Stimulated activated naive CD8-positive, alpha-beta T cell treated with anti-CD3 and anti-CD28 coated beads, Interleukin-15, Interleukin-2, amounts not matched to agents 100 ng/mL and 50 ng/mL, for 24 hours (primary cell): Measurements from ENCODE around the gene TMEM198.

ENCODE experiments used
- H3K27ac Mint-ChIP-seq: one replicate; pipeline ENCODE4 v1.8.0; 2021; ENCODE audit warnings: mild to moderate bottlenecking, mixed read lengths
- H3K27me3 Mint-ChIP-seq: one replicate; pipeline ENCODE4 v1.8.0; 2021; ENCODE audit warnings: mixed read lengths
- H3K36me3 Mint-ChIP-seq: one replicate; pipeline ENCODE4 v1.8.0; 2021; ENCODE audit warnings: low read depth, mixed read lengths
- H3K4me1 Mint-ChIP-seq: one replicate; pipeline ENCODE4 v1.8.0; 2021; ENCODE audit warnings: low read depth, mixed read lengths
- H3K4me3 Mint-ChIP-seq: one replicate; pipeline ENCODE4 v1.8.0; 2021; ENCODE audit warnings: mild to moderate bottlenecking, mixed read lengths
- H3K9me3 Mint-ChIP-seq: one replicate; pipeline ENCODE4 v1.8.0; 2021; ENCODE audit warnings: mixed read lengths

Gene TMEM198

GRCh38 chr2:219557320-219557719, 13.5 kb downstream of the TMEM198 start:
- Mint-ChIP-seq H3K9me3 (no peaks in the 10 kb centered on the region), H3K4me1 (no peaks in the 10 kb centered on the region), H3K27me3 (peaks cover 13% of the 10 kb centered on the region), H3K36me3 (no peaks in the 10 kb centered on the region), H3K27ac (no peak overlapping the region), H3K4me3 (no peak overlapping the region)

DNA sequence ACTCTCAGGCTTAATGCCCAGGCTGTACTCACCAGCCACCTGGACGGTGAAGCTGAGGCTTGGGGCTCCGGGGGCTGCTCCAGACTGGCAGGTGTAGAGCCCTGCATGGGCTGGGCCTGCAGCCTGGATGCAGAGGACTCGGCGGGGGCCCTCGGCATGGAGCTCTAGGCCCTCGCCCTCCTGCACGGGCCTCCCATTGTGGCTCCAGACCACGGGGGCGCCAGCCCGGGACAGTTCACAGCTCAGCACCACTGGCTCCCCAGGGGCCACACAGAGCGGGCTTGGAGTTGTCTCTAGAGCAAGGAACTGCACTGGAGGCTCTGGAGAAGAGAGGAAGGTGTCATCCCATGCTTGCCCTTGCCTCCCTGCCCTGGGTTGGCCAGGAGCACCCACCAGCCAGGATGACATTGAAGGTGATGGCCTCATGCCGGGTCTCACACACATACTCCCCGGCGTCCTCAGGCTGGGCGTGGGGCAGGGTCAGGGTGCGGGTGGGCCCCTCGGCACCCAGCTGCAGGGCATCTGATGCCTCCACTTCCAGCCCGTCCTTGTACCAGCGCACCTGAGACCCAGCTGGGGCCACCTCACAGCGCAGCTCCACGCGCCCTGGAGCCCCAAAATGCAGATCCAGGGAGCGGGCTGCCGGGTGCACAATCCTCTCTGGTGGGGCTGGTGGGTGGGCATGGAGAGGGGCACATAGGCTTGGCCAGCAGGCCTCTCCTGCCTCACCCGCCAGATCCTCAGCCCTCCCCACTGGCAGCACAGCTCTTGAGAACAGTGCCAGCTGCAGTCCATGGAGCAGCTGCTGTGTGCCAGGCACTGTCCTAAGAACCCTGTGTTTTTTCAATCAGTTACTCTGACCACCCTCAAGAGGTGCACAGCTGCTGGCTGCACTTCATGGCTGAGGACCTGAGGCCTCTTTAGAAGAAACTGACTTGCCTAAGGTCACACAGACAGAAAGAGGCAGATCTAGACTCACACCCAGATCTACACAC, 14.3 kb downstream of the TMEM198 start:
- no peaks in the 10 kb centered on the region for H3K36me3 Mint-ChIP-seq
- H3K9me3 Mint-ChIP-seq: no peaks in the 10 kb centered on the region
- peaks cover 17% of the 10 kb centered on the region for H3K27me3 Mint-ChIP-seq
- no peaks in the 10 kb centered on the region for H3K4me1 Mint-ChIP-seq
- H3K4me3 Mint-ChIP-seq: no peak overlapping the region
- H3K27ac Mint-ChIP-seq: no peak overlapping the region

DNA sequence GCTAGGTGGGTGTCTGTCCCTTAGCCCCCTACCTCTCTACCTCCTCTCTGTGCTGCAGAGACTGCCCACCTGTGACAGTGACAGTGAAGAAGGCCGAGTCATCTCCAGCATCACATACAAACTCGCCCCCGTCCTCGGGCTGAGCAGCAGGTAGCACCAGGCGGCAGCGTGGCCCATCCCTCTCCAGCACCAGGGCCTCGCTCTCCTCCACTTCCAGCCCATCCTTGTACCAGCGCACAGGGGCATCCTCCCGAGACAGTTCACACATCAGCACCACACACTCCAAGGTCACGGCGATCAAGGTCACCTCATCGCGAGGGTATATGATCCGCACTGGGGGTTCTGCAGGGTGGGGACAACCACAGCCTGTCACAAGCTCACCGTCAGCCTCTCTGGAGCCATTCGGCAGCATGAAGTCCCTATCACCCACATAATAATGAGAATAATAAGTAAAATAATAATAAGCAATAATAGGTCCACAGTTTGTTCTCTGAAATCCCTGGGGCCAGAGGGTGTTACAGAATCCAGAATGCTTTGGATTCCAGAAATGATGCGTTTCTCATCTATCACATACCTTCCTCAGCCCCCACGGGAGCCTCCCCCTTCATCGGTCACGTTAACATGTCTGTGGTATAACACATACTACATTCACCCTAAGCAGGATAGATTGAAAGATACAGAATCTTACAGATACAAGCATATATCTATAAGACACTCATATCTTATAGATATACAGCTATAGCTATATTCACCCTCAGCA, 15.5 kb downstream of the TMEM198 start:
- Mint-ChIP-seq H3K4me3 (no peak overlapping the region), H3K36me3 (no peaks in the 10 kb centered on the region), H3K27ac (no peak overlapping the region), H3K9me3 (no peaks in the 10 kb centered on the region), H3K4me1 (no peaks in the 10 kb centered on the region), H3K27me3 (peaks cover 4% of the 10 kb centered on the region)

DNA sequence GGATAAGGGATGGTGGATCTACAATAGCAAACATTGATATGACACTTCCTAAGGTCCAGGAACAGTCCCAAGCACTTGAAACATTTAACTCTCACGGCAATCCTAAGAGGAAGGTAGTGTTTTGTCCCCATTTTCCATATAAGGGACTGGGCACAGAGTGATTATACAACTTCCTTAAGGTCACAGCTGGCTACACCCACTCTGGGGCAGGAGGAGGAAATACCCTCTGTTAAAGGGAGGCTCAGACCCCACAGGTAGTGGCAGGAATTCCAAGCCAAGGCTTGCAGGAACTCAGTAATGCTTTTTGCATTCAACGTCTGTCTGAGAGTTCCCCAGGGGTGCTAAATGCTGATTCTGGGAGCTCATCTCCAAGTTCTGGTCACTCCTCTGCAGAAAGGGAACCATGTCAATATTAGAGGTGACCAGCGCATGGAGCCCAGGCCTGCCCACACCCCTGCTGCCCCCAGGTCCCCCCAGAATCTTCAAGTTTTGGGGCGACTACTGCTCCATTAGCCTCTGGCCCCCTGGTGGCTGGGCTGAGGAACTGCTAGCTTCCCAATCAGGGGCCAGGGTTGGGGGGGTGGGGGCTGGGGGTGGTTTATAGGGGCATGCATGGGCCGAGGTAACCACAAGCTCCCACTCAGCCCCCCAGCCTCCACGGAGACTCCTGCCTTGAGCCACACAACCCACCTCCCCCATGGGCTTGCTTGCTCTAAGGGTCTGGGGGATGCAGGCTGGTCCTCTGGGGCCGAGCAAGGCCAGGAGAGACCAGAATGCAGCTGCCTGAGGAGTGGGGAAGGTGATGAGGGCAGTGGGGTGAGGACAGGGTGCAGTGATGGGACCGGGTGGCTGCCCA, 16.4 kb downstream of the TMEM198 start:
- no peak overlapping the region for H3K4me3 Mint-ChIP-seq
- H3K9me3 Mint-ChIP-seq: no peaks in the 10 kb centered on the region
- H3K36me3 Mint-ChIP-seq: no peaks in the 10 kb centered on the region
- no peaks in the 10 kb centered on the region for H3K4me1 Mint-ChIP-seq
- no peak overlapping the region for H3K27ac Mint-ChIP-seq
- peaks cover 7% of the 10 kb centered on the region for H3K27me3 Mint-ChIP-seq

- Mint-ChIP-seq H3K9me3 (no peaks in the 10 kb centered on the region), H3K27me3 (peaks cover 8% of the 10 kb centered on the region), H3K36me3 (no peaks in the 10 kb centered on the region), H3K4me1 (no peaks in the 10 kb centered on the region), H3K27ac (no peak overlapping the region), H3K4me3 (no peak overlapping the region)
Measured at GRCh38 chr2:219560893-219561178, 17.0 kb downstream of the TMEM198 start.

GRCh38 chr2:219561179-219562048, 17.6 kb downstream of the TMEM198 start:
- Mint-ChIP-seq H3K36me3 (no peaks in the 10 kb centered on the region), H3K27me3 (peaks cover 8% of the 10 kb centered on the region), H3K4me1 (no peaks in the 10 kb centered on the region), H3K9me3 (no peaks in the 10 kb centered on the region), H3K4me3 (no peak overlapping the region), H3K27ac (no peak overlapping the region)

GRCh38 chr2:219562049-219563020, 18.5 kb downstream of the TMEM198 start:
- H3K27me3 Mint-ChIP-seq: peaks cover 8% of the 10 kb centered on the region
- H3K27ac Mint-ChIP-seq: no peak overlapping the region
- H3K36me3 Mint-ChIP-seq: no peaks in the 10 kb centered on the region
- no peaks in the 10 kb centered on the region for H3K4me1 Mint-ChIP-seq
- no peak overlapping the region for H3K4me3 Mint-ChIP-seq
- H3K9me3 Mint-ChIP-seq: no peaks in the 10 kb centered on the region

- Mint-ChIP-seq H3K9me3 (no peaks in the 10 kb centered on the region), H3K4me1 (no peaks in the 10 kb centered on the region), H3K27ac (no peak overlapping the region), H3K4me3 (no peak overlapping the region), H3K36me3 (no peaks in the 10 kb centered on the region), H3K27me3 (peaks cover 12% of the 10 kb centered on the region)
Measured at GRCh38 chr2:219563271-219563928, 19.6 kb downstream of the TMEM198 start.

DNA sequence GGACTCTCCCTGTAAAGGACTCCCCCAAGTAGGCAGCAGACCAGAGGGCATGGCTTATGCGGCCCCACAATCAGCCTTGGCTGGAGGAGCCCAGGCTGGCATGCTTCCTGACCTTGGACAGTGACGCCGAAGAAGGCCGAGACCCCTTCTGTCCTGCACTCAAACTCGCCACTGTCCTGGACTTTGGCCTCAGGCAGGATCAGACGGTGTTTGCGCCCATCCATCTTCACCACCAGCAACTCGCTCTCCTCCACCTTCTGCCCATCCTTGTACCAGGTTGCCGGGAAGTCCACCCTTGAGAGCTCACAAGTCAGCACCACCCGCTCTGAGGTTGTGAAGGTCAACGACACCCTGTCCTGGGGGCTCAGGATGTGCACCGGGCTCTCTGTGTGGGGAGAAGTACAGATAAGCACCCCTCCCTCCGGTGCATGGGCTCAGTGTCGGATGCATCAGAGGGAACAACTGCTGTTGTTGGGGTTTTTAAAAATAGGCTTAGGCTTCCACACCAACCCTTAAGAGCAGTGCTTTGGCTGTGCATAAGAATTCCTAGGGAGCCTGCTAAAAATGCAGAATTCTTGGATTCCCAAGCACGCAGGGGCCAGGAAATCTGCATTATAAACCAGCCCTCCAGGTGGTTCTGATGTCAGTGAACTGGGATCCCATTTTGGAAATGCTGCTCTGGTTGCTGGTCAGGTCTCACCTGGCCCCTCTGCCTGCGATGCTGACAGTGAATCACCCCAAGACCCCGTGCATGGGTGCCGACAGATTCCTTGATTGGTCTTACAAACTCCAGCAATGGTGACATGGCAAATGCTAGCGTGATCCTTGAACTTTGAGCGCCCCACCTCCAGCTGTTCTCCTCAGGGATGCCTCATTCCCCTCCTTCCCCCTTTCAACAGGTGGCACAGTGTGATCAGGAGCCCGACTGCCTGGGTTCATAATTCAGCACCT, 21.6 kb downstream of the TMEM198 start:
- Mint-ChIP-seq H3K4me3 (no peak overlapping the region), H3K36me3 (no peaks in the 10 kb centered on the region), H3K27ac (no peak overlapping the region), H3K4me1 (no peaks in the 10 kb centered on the region), H3K9me3 (no peaks in the 10 kb centered on the region), H3K27me3 (peaks cover 29% of the 10 kb centered on the region)

- H3K9me3 Mint-ChIP-seq: no peaks in the 10 kb centered on the region
- H3K27me3 Mint-ChIP-seq: peaks cover 29% of the 10 kb centered on the region
- H3K27ac Mint-ChIP-seq: no peak overlapping the region
- no peaks in the 10 kb centered on the region for H3K4me1 Mint-ChIP-seq
- H3K4me3 Mint-ChIP-seq: no peak overlapping the region
- H3K36me3 Mint-ChIP-seq: no peaks in the 10 kb centered on the region
Measured at GRCh38 chr2:219566640-219567039, 22.8 kb downstream of the TMEM198 start.

DNA sequence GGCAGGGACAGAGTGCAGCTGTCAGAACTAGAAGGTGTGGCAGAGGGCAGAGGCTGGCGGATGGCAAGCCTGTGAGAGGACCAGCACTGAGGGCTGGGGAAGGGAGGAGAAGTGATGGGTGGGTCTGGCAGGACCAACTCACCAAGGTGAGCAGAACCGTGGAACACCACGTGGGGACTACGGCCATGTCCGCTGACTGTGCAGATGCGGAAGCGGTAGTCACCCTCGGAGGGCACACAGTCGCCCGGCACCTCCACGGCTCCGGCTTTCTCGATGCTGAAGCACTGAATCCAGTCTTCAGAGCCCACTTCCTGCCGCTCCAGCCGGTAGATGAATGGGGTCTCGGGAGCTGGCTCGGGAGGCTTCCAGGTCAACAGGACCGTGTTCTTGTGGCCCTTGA, 23.3 kb downstream of the TMEM198 start:
- H3K27ac Mint-ChIP-seq: no peak overlapping the region
- H3K36me3 Mint-ChIP-seq: no peaks in the 10 kb centered on the region
- H3K4me1 Mint-ChIP-seq: no peaks in the 10 kb centered on the region
- peaks cover 34% of the 10 kb centered on the region for H3K27me3 Mint-ChIP-seq
- H3K4me3 Mint-ChIP-seq: no peak overlapping the region
- H3K9me3 Mint-ChIP-seq: no peaks in the 10 kb centered on the region

DNA sequence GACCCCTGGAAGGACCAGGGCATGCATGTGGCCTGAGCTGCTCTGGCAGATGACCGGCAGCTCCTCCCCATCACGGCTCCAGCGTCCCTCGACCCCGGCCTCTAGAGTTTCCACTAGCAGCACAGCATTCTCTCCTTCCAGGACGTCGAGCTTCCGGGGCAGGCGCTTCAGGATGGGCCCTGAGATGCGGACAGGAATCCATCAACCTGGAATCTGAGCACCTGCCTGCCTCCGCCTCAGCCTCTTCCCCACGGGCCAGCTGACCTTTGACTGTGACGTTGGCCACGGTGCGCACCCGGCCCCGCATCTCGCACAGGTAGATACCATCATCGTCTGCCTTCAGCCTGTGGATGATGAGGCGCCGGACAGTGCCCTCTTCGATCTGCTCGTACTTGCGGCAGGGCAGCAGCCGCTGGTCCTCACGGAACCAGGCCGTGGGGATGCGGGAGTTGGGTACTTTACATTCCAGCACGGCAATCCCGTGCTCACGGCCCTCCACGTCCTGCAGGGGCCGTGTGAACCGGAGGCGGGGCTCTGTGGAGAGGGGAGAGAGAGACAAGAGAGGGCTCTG, 24.0 kb downstream of the TMEM198 start:
- Mint-ChIP-seq H3K4me1 (no peaks in the 10 kb centered on the region), H3K9me3 (no peaks in the 10 kb centered on the region), H3K36me3 (no peaks in the 10 kb centered on the region), H3K4me3 (no peak overlapping the region), H3K27ac (no peak overlapping the region), H3K27me3 (peaks cover 35% of the 10 kb centered on the region)
